HepG2 (cell line): ENCODE measurements around the gene GABRR2. TPM values are rescaled to one million over a fixed set of nuclear protein-coding genes. Genes with fewer than 3 reads are reported as not detected.

Experiments
- ARID3A ChIP-seq: IDR thresholded peaks from 2 replicates; pipeline ENCODE4 v1.6.1; 2012; ENCODE audit warnings: low read depth, low read length, improper control_type of control experiment
- ATRX ChIP-seq: sonication (generic); formaldehyde crosslinking; IDR thresholded peaks from 2 replicates; pipeline ENCODE4 v1.4.0; 2020; ENCODE audit warnings: missing genetic modification reagents, borderline replicate concordance
- CENPBD1 ChIP-seq: sonication (generic); formaldehyde crosslinking; IDR thresholded peaks from 2 replicates; pipeline ENCODE4 v1.8.0; 2022; ENCODE audit warnings: missing genetic modification reagents, low read depth, mild to moderate bottlenecking, borderline replicate concordance
- DZIP1 ChIP-seq: sonication (generic); formaldehyde crosslinking; IDR thresholded peaks from 2 replicates; pipeline ENCODE4 v1.5.0; 2020; ENCODE audit warnings: mild to moderate bottlenecking, missing genetic modification reagents
- ESRRA ChIP-seq: sonication (generic); formaldehyde crosslinking; IDR thresholded peaks from 2 replicates; pipeline ENCODE4 v1.5.1; 2020; ENCODE audit warnings: mild to moderate bottlenecking, low read depth, missing genetic modification reagents
- GMEB2 ChIP-seq: IDR thresholded peaks from 2 replicates; pipeline ENCODE4 v1.6.1; 2016; ENCODE audit warnings: missing biosample characterization, missing genetic modification reagents, low read depth
- MAX ChIP-seq: IDR thresholded peaks from 2 replicates; pipeline ENCODE4 v1.6.1; 2012; ENCODE audit warnings: inconsistent platforms
- MED1 ChIP-seq: sonication (generic); formaldehyde crosslinking; IDR thresholded peaks from 2 replicates; pipeline ENCODE4 v1.4.0; 2020; ENCODE audit warnings: missing genetic modification reagents
- RAD21 ChIP-seq: fragments of 450-650 bp; formaldehyde crosslinking; IDR thresholded peaks from 2 replicates; pipeline ENCODE4 v1.5.0; 2020; ENCODE audit warnings: mild to moderate bottlenecking
- RXRB ChIP-seq: IDR thresholded peaks from 2 replicates; pipeline ENCODE4 v1.6.1; 2016; ENCODE audit warnings: borderline replicate concordance, missing genetic modification reagents, missing compliant biosample characterization
- TARDBP ChIP-seq: sonication (generic); formaldehyde crosslinking; IDR thresholded peaks from 2 replicates; pipeline ENCODE4 v1.8.0; 2022; ENCODE audit warnings: mild to moderate bottlenecking, missing genetic modification reagents
- TCF7 ChIP-seq: sonication (generic); IDR thresholded peaks from 2 replicates; pipeline ENCODE4 v1.6.1; 2016; ENCODE audit warnings: antibody characterized with exemption, low read depth
- ZFP37 ChIP-seq: sonication (generic); formaldehyde crosslinking; IDR thresholded peaks from 2 replicates; pipeline ENCODE4 v1.4.0; 2020; ENCODE audit warnings: missing genetic modification reagents, borderline replicate concordance
- ZMAT3 ChIP-seq: sonication (generic); formaldehyde crosslinking; conservative IDR thresholded peaks from 2 replicates; pipeline ENCODE4 v1.7.0; 2021; ENCODE audit warnings: missing genetic modification reagents
- ZNF251 ChIP-seq: sonication (generic); formaldehyde crosslinking; IDR thresholded peaks from 2 replicates; pipeline ENCODE4 v1.9.0; 2021; ENCODE audit warnings: mild to moderate bottlenecking, missing genetic modification reagents
- ZNF577 ChIP-seq: sonication (generic); formaldehyde crosslinking; IDR thresholded peaks from 2 replicates; pipeline ENCODE4 v1.4.0; 2020; ENCODE audit warnings: mild to moderate bottlenecking, low read depth, missing genetic modification reagents, borderline replicate concordance
- ZNF614 ChIP-seq: IDR thresholded peaks from 2 replicates; pipeline ENCODE4 v1.6.1; 2018; ENCODE audit warnings: missing biosample characterization, missing genetic modification reagents, inconsistent platforms, borderline replicate concordance
- ZNF770 ChIP-seq: sonication (generic); formaldehyde crosslinking; IDR thresholded peaks from 2 replicates; pipeline ENCODE4 v1.5.0; 2020; ENCODE audit warnings: mild to moderate bottlenecking, missing genetic modification reagents
- polyA plus RNA-seq, 8 experiments: library from polyadenylated mRNA; depleted of rRNA in 3 of 8; stranded (reverse) in 7 of 8; unstranded in 1 of 8; fragments of >200 nt; fragmentation: Illumina TruSeq in 4 of 8; extraction: Trizol in 4 of 8; gene quantifications; 2 replicates each; pipeline versions ENCODE4 v1.2.1 to v1.2.3, GENCODE V29; 2011 to 2016; ENCODE audit warnings: low read depth in 4 of 8, missing spikeins in 1 of 8, mixed read lengths in 1 of 8; ENCODE audit not compliant: insufficient read depth in 1 of 8
- total RNA-seq, 5 experiments: library from RNA; depleted of rRNA; stranded (reverse); fragments of >200 nt; fragmentation: Illumina TruSeq; extraction: Trizol; gene quantifications; 2 replicates each; pipeline ENCODE4 v1.2.3, GENCODE V29; 2016; ENCODE audit warnings: low read depth in 1 of 5

The GABRR2 gene
- total and polyA plus RNA-seq, 2 of the 13 experiments (the other 11 are each of a cell fraction or from before 2014, with no cell fraction given) = 0.13 TPM; not detected in 1

GRCh38 chr6:89352278-89353117, 37.4 kb upstream of the GABRR2 start, which contains the start of gene UBE2J1 (continued):
- TF ChIP-seq ZNF251 (CRISPR knock-in tag) = no peak
- no peak; the same call in 1 of the 2 replicates for TF ChIP-seq MED1 (CRISPR knock-in tag)
- TF ChIP-seq ZFP37 (CRISPR knock-in tag) = peak; percentile 44; the same call in 1 of the 2 replicates
- TF ChIP-seq GMEB2 (CRISPR knock-in tag) = no peak
- TF ChIP-seq ESRRA (CRISPR knock-in tag) = peak; percentile 22; the same call in 1 of the 2 replicates
- no peak for TF ChIP-seq TCF7
- TF ChIP-seq ZNF614 (CRISPR knock-in tag) = peak; percentile 18
- no peak for TF ChIP-seq ZNF770 (CRISPR knock-in tag)
- peak; percentile 73 for TF ChIP-seq MAX
- peak; percentile 9; the same call in 1 of the 2 replicates for TF ChIP-seq RXRB (CRISPR knock-in tag)
- peak; percentile 20; the same call in 1 of the 2 replicates for TF ChIP-seq DZIP1 (CRISPR knock-in tag)
- peak; percentile 27; the same call in 1 of the 2 replicates for TF ChIP-seq RAD21
- peak; percentile 86; the same call in 1 of the 2 replicates for TF ChIP-seq ZNF577
- TF ChIP-seq ATRX (CRISPR knock-in tag) = no peak
- TF ChIP-seq TARDBP (CRISPR knock-in tag) = no peak
- TF ChIP-seq CENPBD1 (CRISPR knock-in tag) = no peak; the same call in 1 of the 2 replicates
- TF ChIP-seq ARID3A = no peak
- no peak for TF ChIP-seq ZMAT3
